HG03159 (cell line): Measurements from ENCODE around the gene HOXA6.
A peak's percentile ranks its signal among the peaks of the same experiment; 100 is the strongest.

Source experiments
- ATAC-seq: cut with Tn5 transposase; IDR thresholded peaks from one replicate; pipeline ENCODE4 v1.9.1; 2021; ENCODE audit warnings: mild to moderate bottlenecking, moderate library complexity; ENCODE audit not compliant: unreplicated experiment

HOXA6 gene

DNA sequence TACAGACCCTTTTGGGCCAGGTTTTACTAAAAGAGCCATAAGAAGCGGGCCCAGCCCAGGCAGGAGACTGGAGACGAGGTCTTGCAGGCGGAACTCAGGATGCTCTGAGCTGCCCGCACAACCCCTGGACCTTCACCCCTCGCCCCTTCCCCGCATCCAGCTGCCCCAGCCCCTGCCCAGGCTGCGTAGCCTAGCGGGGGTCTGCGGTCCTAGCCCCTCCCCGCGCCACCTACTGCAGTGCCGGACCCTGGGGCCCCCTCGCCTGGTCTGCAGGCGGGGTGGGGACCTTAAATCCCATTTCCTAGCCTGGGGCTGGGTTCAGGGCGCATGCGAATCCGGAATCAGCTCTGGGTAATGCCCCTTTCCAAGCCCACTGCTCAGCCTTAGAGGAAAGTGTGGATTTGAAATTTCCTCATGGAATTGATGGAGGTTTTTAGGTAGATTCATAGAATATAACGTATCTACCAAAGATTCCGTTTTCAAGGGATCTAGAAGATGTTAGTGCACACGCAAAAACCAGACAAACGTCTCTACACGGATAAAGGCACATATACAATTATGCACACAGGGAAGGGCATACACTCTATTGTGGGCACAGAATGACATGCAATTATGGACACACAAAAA is 5.4 kb upstream of the HOXA6 start:
- ATAC-seq: no peak

DNA sequence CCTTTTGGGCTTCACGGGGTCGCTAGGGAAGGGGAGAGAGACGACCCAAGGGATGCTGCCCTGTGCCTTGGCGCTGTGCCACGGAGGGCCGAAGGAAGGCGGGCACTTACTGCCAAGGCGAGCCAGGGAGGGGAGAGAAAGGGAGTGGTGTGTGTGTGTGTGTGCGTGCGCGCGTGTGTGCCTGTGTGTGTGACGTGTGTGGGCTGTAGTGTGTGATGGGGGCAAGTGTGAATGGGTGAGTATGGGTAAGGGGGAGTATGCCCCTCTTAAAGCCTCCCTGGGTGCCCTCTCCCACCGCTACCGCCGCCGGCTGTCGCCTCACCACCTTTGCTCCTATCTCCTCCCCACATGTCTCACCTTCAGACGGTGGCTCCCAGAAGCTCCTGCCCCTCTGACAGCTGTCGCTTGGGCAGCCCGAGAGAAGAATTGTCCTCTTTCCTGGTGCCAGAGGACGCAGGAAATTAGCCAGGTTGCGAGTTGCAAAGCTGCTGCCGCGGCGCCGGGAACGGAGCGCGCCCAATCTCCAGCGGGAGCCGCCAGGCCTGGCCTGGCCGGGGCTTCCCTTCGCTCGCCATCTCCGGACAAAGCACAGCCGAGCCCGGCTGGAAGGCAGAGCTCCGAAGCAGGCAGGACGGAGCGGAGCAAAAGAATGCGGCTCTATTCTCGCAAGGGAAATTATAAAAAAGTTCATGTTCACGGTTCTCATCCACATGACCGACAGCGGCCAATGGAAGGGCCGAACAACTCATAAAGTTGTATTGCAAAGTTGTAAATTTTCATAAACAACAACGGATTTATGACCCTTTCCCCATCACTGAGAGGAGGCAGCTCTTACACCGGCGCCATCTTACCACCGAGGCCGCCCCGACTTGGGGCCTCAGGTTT is 4.6 kb upstream of the HOXA6 start, which contains the start of gene HOXA3:
Gene HOXA3 (minus strand): TSS at position 653 of the 885 bp plus-strand sequence. CDS start 41,943 bp downstream, outside the sequence.
- no peak for ATAC-seq

DNA sequence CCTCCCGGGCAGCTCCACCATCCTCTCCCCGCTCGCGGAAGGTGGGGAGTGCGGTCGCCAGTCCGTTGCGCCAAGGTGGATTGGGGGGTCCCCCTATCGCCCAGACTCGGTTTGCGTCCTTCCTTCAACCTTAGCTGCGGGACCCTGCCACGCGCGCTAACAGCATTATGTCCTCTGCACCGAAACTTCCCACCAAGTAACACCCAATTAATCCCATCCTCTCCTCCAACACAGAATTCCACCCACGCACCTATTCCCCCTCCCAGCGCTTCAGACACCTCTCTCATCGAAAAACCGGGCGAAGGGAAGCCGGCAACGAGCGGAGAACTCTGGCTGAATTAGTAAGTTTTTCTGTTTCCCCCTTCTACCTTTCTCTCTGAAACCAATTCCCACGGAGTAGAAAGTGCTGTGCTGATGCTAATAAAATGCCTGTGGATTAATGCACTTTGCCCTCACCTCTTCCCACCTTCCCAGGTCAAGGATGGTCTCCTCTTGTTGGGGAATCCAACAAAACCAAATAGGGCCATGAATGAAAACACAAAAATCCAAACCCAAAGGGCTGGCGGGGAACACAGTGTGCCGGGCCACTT is 3.9 kb upstream of the HOXA6 start:
- ATAC-seq: no peak

DNA sequence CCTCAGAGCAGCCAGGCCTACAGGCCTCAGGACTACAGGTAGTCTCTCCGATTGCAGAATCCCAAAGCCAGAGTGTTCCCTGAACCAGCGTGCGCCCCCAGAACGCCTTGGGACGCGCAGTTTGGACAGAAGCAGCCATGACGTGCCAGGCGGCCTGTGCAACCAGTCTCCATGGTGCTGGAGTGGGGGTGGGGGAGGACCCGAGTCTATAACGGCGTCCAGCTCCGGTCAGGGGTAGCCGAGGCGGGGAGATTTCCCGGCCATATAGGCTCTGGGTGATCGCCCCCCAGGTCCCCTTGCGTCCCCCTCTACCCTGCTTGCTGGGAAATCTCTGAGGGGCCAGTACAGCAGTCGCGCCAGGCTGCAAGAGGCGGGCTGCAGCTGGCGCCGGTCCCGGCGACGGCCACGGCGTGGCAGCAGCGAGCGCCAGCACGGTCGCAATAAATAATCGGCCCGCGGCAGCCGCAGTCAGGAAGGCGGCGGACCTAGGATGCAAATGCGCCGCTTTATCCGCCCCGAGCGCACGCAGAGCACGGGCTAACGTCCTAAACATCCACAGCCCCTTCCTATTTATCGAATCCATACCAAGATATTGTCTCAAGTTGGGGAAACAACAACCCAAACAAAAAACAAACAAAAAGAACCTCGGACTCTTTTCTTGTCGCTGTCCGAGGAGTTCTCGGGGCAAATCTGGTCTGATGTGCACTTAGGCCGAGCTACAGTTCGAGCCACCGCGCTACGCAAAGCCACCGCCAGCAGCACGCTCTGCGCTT is 3.2 kb upstream of the HOXA6 start:
- ATAC-seq: peak; percentile 78

DNA sequence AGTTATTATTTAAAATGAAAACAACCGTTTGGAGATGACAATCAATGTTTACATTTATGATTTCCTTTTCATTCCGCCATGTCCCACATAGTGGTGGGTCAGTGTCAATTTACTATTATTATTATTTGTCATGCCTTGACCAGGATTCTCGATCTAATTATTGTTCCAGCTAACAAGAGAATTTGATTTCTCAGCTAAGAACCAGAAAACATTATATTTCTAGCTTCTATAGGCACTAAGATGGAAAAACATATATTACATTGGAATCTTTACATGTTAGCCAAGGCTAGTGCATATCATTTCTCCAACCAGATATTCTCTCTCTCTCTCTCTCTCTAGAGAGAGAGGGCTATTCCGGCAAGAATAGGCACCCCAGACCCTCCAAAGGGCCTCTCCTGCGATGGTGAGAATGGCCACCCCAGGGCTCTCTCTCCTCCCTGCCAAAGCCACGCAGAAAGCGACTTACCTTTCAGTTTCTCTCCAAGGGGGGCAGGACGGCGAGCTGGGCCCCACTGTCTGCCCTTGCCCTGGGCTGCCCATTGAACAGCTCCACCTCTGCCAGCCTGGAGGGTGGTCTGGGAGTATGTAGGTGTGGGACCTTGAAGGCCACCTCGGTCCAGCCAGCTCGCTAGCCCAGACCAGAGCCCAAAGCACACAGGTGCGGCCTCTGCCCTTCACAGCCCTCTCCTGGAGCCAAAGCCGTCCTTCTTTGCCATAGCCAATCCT is 2.4 kb upstream of the HOXA6 start:
- ATAC-seq: no peak

DNA sequence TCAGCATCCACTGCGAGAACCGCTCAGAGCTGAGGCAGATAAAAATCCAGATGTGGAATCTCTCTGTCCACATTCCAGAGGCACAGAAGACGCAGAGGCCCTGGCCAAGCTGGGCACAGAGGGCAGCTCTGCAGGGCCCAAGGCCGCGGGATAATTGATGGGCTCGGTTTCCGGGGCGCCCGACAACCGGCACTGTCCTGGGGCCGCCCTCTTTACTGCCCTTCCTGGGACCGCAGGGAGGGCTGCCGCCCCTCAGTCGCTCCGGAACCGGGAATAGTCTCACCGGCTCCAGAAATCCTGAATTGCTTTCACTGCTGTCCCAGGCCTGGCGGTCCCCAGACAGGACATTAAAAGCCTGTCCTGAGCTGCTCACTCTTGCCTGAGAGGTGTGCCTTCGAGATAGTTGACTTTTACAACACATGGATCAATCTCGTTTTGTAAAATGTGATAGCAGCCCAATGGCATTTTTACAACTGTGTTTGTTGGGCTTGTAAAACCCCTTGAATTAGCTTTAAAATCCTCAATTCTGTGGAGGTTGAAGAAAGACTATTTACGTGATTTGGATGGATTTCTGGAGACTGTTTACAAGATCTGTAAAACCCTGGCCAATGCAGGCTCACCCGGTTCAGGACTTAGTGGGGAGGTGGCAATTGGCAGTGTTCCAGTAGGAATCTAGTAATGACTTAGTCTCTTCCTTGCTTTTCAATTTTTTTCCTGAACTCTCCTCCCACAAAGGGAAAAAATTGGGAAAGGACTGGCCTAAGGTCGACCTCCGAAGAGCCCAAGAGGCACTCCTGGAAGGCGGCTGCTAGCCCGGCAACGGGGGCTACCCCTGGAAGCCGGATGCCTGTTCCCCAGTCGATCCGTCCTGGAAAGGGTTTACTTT is 1.4 kb upstream of the HOXA6 start:
- ATAC-seq: no peak

DNA sequence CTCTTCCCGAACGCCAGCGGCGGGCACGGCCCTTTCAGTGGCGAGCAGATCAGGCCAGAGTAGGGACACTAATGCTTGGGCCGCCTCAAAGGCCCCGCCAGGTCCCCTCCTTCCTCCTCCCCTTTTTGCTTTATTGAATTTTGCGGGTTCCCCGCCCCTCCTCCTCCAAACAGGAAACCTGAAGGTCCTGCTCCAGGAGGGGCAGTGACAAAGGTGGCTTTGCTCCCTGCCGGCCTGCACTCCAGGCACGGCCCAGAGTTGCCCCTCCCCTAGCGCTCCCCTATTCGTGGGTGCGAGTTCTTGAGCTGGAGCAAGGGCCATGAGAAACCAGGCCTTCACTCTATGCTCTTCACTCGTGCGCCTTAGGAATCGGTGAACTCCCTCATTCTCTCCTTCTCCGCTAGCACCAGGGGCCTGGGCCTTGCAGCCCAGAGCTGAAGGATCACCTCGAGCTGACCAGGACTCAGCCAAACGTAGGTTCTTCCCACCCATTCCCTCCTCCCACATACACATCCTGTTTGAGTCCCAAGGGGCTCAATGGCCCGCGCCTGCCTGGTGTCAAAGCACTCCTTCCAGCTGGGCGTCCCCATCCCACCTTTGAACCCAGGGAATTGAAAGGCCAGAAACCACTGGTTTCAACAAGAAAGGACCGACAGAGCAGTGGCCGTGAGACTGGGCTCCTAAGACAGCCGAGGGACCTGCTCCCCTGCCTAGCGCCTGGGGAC is 619 bp upstream of the HOXA6 start:
- no peak for ATAC-seq

DNA sequence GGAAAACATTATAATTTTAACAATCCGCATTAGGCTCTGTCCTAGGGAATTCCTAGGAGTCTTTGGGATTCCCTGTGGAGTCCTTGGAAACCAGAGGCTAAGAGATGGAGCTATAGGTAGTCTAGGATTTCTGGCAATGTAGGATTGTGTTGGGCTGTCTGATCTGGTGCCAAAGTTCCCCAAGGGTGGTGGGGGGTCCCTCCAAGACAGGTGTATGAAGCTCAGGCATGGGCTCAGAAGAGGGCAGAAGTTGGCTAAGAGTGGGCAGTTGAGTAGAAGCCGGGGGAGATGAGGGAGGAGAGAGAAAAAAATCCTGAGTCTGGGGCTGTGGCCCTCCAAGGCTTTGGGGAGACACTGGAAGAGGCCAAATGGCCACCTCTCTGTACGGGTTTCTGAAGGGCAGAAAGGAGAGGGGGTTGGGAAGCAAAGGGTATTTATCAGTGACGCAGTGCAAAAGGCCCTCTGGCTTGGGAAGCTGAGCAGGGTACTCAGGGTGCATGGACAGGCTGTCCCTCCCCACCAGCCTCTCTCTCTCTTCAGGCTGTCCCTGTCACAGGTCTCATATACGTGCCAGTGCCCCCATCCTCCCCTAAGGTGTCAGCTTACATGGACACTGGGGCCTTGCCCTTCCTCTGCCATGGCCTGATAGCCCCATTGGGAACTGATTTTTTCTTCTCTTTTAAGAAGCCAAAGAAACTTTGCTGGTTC is 929 bp downstream of the HOXA6 start:
- ATAC-seq: no peak

DNA sequence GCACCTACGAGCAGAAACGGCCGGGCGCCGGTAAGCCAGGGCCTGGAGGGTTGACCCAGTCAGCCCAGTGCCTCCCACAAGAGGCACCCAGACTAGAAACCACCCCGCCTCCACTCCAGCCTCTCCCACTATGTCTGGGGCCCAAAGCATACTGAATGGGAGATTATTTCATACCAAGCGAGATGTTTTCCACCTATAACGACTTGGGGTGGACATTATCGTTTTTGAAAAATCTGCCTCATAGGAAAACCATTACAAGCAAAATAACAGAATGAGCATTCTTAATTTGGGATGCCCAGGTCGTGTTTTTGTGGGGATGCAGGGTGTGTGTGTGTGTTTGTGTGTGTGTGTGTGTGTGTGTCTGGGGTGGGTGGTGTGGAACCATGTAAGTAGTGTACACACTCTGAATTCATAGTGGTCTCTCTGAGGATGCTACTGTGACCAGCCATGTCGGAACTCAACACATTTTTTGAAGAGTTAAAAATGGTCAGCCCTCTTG is 1.6 kb downstream of the HOXA6 start:
- no peak for ATAC-seq

DNA sequence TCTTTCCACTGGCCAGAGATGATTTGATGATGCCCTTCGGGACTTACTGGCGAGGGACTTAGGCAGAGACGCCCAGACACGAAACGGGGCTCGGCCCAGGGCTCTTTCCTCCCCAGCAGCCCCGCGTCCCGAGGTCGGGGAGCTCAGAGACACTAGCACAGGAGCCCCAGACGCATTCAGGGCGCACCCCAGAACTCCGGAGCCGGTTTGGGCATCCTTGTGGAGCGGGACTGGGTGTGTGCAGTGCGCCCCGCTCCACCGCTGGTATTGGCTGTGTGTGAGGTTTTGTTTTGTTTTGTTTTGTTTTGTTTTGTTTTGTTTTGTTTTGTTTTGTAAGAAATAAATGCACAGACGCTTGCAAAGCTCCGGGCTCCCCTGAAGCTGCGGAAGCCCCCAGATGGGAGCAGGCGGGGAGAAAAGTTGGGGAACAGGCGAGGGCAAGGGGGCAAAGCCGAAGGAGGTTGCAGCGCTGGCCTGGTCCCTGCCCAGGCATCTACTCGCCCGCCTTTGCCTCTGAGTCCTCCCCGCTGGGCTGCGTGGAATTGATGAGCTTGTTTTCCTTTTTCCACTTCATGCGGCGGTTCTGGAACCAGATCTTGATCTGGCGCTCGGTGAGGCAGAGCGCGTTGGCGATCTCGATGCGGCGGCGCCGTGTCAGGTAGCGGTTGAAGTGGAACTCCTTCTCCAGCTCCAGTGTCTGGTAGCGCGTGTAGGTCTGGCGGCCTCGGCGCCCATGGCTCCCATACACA is 2.2 kb downstream of the HOXA6 start:
- no peak for ATAC-seq

DNA sequence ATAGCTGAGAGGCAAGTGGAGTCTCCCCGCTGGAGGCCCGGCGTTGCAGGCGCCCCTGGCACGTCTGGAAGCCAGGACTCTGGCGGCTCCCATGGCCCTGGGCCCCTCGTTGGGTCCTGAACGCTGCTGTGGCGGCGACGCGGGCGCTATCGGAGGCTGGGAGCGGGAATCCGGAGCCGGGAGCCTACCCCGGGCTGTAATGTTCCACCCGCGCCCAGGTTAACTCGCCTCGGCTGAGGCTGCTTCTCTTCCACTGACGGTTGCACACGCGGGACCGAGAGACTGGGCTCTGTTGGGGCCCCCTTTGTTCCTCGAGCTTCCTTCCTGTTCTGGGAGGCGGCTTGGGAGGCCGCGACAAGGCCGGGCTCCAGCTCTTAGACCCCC is 2.8 kb downstream of the HOXA6 start:
- no peak for ATAC-seq

DNA sequence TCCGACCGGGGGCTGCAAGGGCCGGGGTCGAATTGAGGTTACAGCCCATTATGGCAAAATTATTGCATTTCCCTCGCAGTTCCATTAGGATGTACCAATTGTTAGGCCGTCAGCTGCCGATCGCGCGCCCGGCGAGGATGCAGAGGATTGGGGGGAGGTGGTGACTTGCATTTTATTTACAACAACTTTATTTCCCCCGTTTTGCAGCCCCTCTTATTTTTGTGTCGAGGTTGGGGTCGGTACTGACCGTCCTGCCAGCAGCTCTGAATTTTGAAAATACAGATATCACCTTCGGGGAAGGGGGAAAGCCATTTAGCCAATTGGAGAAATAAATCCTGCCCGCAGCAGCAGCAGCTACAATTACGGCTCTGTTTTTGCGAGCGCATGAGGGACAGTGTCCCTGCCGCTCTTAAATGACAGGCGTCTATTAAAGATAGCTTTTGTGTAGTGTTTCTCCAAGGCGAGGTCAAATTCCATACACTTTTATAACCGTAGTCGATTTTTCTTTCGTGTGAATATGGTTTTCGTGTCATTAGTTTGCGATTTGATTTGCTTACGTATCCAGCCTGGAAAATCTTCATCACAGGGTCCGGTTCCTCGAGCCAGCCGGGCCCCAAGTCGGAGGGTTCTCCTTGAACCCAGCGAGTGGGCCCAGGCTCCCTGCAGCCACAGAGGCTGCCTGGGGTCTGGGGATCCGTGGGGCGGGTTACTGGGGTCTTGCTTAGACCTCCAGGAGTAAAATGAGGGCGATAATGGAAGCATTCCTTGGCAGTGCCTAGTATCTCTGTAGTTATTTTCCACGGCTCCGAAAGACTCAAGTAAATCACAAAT is 3.4 kb downstream of the HOXA6 start:
- no peak for ATAC-seq

DNA sequence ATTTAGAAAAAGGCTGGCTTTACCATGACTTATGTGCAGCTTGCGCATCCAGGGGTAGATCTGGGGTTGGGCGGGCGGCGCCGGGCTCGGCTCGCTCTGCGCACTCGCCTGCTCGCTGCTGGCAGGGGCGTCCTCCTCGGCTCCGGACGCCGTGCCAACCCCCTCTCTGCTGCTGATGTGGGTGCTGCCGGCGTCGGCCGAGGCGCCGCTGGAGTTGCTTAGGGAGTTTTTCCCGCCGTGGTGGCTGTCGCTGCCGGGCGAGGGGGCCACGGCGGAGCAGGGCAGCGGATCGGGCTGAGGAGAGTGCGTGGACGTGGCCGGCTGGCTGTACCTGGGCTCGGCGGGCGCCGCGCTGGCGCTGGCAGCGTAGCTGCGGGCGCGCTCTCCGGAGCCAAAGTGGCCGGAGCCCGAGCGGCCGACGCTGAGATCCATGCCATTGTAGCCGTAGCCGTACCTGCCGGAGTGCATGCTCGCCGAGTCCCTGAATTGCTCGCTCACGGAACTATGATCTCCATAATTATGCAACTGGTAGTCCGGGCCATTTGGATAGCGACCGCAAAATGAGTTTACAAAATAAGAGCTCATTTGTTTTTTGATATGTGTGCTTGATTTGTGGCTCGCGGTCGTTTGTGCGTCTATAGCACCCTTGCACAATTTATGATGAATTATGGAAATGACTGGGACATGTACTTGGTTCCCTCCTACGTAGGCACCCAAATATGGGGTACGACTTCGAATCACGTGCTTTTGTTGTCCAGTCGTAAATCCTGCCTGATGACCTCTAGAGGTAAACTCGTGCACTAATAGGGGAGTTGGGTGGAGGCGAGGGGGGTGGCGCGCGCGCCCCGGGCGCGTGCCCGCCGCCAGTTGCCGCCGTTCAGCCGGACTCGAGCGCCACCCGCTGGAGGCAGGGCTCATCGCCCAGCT is 4.3 kb downstream of the HOXA6 start, which contains the start of gene HOXA5:
Gene HOXA5 (minus strand): TSS at position 659 of the 927 bp plus-strand sequence. CDS start 74 bp downstream, at position 585.
- no peak for ATAC-seq

DNA sequence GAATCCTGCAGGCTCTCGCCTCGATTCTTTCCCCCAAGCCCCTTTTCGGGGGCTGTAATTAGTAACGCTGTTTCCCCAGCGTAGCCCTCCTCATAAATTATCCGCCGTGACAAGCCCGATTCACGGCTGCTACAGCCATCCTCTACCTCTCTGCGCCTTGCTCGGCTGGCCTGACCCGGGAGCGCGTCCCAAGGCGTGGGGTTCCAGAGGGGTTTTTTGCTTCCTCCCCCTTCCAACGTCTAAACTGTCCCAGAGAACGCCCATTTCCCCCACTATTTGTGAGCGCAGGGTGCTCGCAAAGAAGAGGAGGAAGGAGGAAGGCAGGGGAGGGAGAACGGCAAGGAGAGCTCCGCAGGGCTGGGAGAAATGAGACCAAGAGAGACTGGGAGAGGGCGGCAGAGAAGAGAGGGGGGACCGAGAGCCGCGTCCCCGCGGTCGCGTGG is 5.0 kb downstream of the HOXA6 start:
- ATAC-seq: no peak

DNA sequence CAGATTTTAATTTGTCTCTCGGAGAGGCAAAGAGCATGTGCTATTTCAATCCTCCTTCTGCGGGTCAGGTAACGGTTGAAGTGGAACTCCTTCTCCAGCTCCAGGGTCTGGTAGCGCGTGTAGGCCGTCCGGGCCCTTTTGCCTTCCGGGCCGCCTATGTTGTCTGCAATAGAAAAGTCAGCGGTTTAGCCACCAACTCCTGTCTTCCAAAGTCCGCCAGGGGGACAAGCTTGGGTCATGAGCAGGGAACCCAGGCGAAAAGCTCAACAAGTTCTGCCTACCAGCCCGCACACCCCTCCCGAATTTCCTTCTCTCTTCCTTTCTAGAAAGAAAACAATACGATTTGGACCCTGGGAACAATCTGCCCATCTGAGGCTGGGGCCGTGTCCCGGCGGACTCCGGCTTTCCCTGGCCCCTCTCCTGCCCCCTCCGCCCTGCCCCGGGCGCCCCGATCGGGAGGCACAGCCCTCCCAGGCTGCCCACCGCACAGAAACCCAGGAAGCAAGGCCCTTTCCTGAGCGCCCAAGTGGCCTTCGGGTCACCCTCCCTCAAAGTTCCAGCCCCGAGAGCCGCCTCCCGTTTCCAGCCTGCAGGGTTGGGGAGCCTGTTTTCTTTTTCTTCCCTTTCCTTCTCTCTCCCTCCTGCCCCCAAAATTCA is 5.5 kb downstream of the HOXA6 start:
- no peak for ATAC-seq
